IPS-NIHi7 (cell line): ENCODE results near the gene ALOX15.
"Not testable (repeated sequence)": the region's sequence is repeated elsewhere in the genome, so short reads cannot be mapped to it uniquely, and the experiment has no call there.

Experiments used
- DNase-seq: peaks from one replicate; pipeline ENCODE4 v3.0.0; 2012; ENCODE audit warnings: mixed read lengths; ENCODE audit errors: extremely low spot score

Gene ALOX15

GRCh38 chr17:4592240-4593005, 49.1 kb downstream of the ALOX15 start:
- no peak for DNase-seq

GRCh38 chr17:4591529-4591928, 49.9 kb downstream of the ALOX15 start:
- no peak for DNase-seq

GRCh38 chr17:4590981-4591453, 50.5 kb downstream of the ALOX15 start:
- no peak for DNase-seq

GRCh38 chr17:4590042-4590441, 51.4 kb downstream of the ALOX15 start:
- DNase-seq, result not testable (repeated sequence)

GRCh38 chr17:4588898-4589625, 52.4 kb downstream of the ALOX15 start:
- DNase-seq, result no peak

GRCh38 chr17:4588391-4588790, 53.1 kb downstream of the ALOX15 start:
- DNase-seq, result no peak

- no peak for DNase-seq
Observed at GRCh38 chr17:4587803-4588202, 53.7 kb downstream of the ALOX15 start.

GRCh38 chr17:4587195-4587594, 54.3 kb downstream of the ALOX15 start:
- no peak for DNase-seq

- DNase-seq, result no peak
Observed at GRCh38 chr17:4586043-4586442, 55.4 kb downstream of the ALOX15 start.

- no peak for DNase-seq
Observed at GRCh38 chr17:4585638-4585994, 55.9 kb downstream of the ALOX15 start.

GRCh38 chr17:4584917-4585637, 56.4 kb downstream of the ALOX15 start:
- DNase-seq, result no peak

- DNase-seq, result peak; percentile 67
Observed at GRCh38 chr17:4584101-4584916, 57.2 kb downstream of the ALOX15 start, which contains the start of gene SMTNL2. Gene SMTNL2, plus strand, starts transcription at chr17:4584529. Its CDS starts 77 bp downstream, at chr17:4584606.

GRCh38 chr17:4583782-4584100, 57.7 kb downstream of the ALOX15 start:
- peak; percentile 54 for DNase-seq

GRCh38 chr17:4583206-4583605, 58.3 kb downstream of the ALOX15 start:
- no peak for DNase-seq

- no peak for DNase-seq
Observed at GRCh38 chr17:4582691-4583090, 58.8 kb downstream of the ALOX15 start.

- DNase-seq, result no peak
Observed at GRCh38 chr17:4582101-4582501, 59.4 kb downstream of the ALOX15 start.
